HEK293T (cell line): ENCODE measurements around the gene NLRP8.

Source experiments
- ARNT ChIP-seq: fragments of 450-650 bp; IDR thresholded peaks from 2 replicates; pipeline ENCODE4 v1.6.1; 2017; ENCODE audit warnings: mild to moderate bottlenecking
- BHLHE40 ChIP-seq: fragments of 450-650 bp; IDR thresholded peaks from 2 replicates; pipeline ENCODE4 v1.6.1; 2016; ENCODE audit warnings: mild to moderate bottlenecking, moderate library complexity, borderline replicate concordance
- CTBP1 ChIP-seq: fragments of 450-650 bp; IDR thresholded peaks from 2 replicates; pipeline ENCODE4 v1.6.1; 2016; ENCODE audit warnings: borderline replicate concordance
- ELF4 ChIP-seq: fragments of 450-650 bp; IDR thresholded peaks from 2 replicates; pipeline ENCODE4 v1.6.1; 2017; ENCODE audit warnings: antibody characterized with exemption
- FOXA1 ChIP-seq: fragments of 450-650 bp; IDR thresholded peaks from 2 replicates; pipeline ENCODE4 v1.6.1; 2016; ENCODE audit warnings: mild to moderate bottlenecking
- FOXM1 ChIP-seq: fragments of 450-650 bp; IDR thresholded peaks from 2 replicates; pipeline ENCODE4 v1.6.1; 2017; ENCODE audit warnings: mild to moderate bottlenecking, borderline replicate concordance
- HDGF ChIP-seq: fragments of 450-650 bp; IDR thresholded peaks from 2 replicates; pipeline ENCODE4 v1.6.1; 2017; ENCODE audit warnings: antibody characterized with exemption, borderline replicate concordance
- L3MBTL2 ChIP-seq: fragments of 450-650 bp; conservative IDR thresholded peaks from 2 replicates; pipeline ENCODE4 v1.6.1; 2016; ENCODE audit warnings: mild to moderate bottlenecking
- NFRKB ChIP-seq: fragments of 450-650 bp; IDR thresholded peaks from 2 replicates; pipeline ENCODE4 v1.6.1; 2016; ENCODE audit warnings: mild to moderate bottlenecking, moderate library complexity
- PKNOX1 ChIP-seq: fragments of 450-650 bp; IDR thresholded peaks from 2 replicates; pipeline ENCODE4 v1.6.1; 2016
- SP1 ChIP-seq: fragments of 450-650 bp; IDR thresholded peaks from 2 replicates; pipeline ENCODE4 v1.6.1; 2017
- SUZ12 ChIP-seq: fragments of 450-650 bp; IDR thresholded peaks from 2 replicates; pipeline ENCODE4 v1.6.1; 2016; ENCODE audit warnings: mild to moderate bottlenecking
- TARDBP ChIP-seq: fragments of 450-650 bp; IDR thresholded peaks from 2 replicates; pipeline ENCODE4 v1.6.1; 2016
- ZNF384 ChIP-seq: fragments of 450-650 bp; IDR thresholded peaks from 2 replicates; pipeline ENCODE4 v1.6.1; 2016

DNA sequence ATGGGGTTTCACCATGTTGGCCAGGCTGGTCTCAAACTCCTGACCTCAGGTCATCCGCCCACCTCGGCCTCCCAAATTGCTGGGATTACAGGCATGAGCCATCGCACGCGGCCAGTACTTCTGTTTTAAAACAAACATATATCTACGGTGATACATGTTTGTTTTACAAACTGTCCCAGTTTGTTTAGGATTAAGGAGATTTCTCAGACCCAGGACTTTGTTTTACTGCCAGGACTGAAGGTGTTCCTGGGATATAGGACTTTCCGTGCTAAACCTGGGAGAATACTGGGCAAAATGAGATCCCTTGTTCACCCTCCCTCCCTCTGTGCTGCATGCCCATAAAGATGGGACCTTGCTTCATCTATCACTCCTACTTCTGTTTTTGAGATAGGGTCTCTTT lies 8.8 kb downstream of the NLRP8 start:
- no peak for TF ChIP-seq SUZ12
- TF ChIP-seq FOXA1: no peak
- no peak for TF ChIP-seq SP1
- no peak for TF ChIP-seq ZNF384
- no peak for TF ChIP-seq ARNT
- TF ChIP-seq ELF4: no peak
- no peak for TF ChIP-seq CTBP1
- no peak for TF ChIP-seq TARDBP
- no peak for TF ChIP-seq FOXM1
- TF ChIP-seq HDGF: no peak
- no peak for TF ChIP-seq L3MBTL2
- TF ChIP-seq NFRKB: no peak
- TF ChIP-seq PKNOX1: no peak
- no peak for TF ChIP-seq BHLHE40
